ENCODE measurements around the gene C16orf96. TPM values are rescaled to one million over a fixed set of nuclear protein-coding genes. Genes with fewer than 3 reads are reported as not detected.

C16orf96 gene
- total RNA-seq, 3 donors from 2014 or later, result not detected

GRCh38 chr16:4538350-4539235 is 17.5 kb upstream of the C16orf96 start, which contains the start of gene CDIP1:
Gene CDIP1, minus strand, starts transcription at chr16:4538773. Its CDS starts 24,643 bp downstream, at chr16:4514130.
- intact Hi-C loops (cut with DNase I, micrococcal nuclease), result no loop called here
- Histone ChIP-seq H3K36me3 (ENCODE audit: low read depth) (no peaks in the 10 kb centered on the region), H3K4me1 (ENCODE audit: low read depth) (peaks cover 4% of the 10 kb centered on the region), H3K4me3 (peak within 1 kb of the TSS; percentile 51), H3K9me3 (peaks cover 12% of the 10 kb centered on the region)
- DNase-seq (peak; percentile 97 to 98 (median 97)), ATAC-seq (peak; percentile 96)
- TF ChIP-seq, protein P1, sequence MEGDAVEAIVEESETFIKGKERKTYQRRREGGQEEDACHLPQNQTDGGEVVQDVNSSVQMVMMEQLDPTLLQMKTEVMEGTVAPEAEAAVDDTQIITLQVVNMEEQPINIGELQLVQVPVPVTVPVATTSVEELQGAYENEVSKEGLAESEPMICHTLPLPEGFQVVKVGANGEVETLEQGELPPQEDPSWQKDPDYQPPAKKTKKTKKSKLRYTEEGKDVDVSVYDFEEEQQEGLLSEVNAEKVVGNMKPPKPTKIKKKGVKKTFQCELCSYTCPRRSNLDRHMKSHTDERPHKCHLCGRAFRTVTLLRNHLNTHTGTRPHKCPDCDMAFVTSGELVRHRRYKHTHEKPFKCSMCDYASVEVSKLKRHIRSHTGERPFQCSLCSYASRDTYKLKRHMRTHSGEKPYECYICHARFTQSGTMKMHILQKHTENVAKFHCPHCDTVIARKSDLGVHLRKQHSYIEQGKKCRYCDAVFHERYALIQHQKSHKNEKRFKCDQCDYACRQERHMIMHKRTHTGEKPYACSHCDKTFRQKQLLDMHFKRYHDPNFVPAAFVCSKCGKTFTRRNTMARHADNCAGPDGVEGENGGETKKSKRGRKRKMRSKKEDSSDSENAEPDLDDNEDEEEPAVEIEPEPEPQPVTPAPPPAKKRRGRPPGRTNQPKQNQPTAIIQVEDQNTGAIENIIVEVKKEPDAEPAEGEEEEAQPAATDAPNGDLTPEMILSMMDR (IDR thresholded peaks at IDR 0.05), result no peak

DNA sequence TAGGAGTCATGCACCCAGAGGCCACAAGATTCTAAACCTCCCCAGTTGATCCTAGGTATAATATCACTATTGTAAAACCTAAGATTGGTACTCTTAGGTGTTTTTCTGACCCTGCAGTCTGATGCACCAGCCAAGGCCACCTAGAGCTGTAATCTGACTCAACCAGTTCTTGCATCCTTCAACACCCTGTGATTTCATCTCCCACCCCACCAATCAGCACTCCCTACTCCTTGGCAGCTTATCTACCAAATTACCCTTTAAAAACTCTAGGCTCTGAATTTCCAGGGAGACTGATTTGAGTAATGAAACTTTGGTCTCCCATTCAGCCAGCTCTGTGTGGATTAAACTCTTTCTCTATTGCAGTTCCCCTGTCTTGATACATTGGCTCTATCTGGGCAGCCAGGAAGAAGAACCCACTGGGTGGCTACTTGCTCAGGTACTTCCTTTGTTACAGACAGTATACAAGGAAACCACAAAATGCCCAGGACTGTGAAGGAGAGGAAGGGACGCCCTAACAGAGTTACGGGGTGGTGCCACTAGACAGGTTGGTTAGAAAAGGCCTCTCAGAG is 16.3 kb upstream of the C16orf96 start:
- ATAC-seq, result no peak
- H3K36me3 ChIP-seq (ENCODE audit: low read depth), result no peaks in the 10 kb centered on the region
- no peak for DNase-seq
- intact Hi-C loops (cut with DNase I, micrococcal nuclease), result no loop called here
- H3K9me3 ChIP-seq, result peaks cover 12% of the 10 kb centered on the region
- TF ChIP-seq, protein P1 (IDR thresholded peaks at IDR 0.05), result no peak
- H3K4me1 ChIP-seq (ENCODE audit: low read depth), result peaks cover 4% of the 10 kb centered on the region
- no peak overlapping the region for H3K4me3 ChIP-seq

- Histone ChIP-seq H3K36me3 (ENCODE audit: low read depth) (no peaks in the 10 kb centered on the region), H3K4me1 (ENCODE audit: low read depth) (no peaks in the 10 kb centered on the region), H3K4me3 (no peak overlapping the region), H3K9me3 (peaks cover 9% of the 10 kb centered on the region)
- DNase-seq (no peak), ATAC-seq (no peak)
- intact Hi-C loops (cut with DNase I, micrococcal nuclease), result no loop called here
- TF ChIP-seq, protein P1 (IDR thresholded peaks at IDR 0.05), result no peak
Observed at GRCh38 chr16:4544473-4544872, 11.7 kb upstream of the C16orf96 start.

DNA sequence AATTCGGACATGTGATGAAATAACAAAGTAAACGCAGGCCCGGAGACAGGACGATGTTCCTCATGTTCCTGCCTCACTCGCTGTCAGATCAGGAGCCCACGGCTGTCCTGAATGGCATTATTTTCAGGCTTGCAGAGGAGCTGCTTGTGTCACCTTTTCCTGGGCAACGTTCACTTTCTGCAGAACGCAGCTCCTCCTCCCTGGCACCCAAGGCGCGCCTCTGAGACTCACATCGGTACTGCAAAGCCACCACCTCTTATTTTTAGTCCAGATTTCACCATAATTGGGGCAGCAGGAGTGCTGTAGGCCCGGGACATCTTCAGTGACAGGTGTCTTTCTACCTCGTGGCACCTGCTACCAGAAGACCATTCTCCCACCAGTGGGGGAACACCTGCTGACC is 8.0 kb upstream of the C16orf96 start:
- Histone ChIP-seq H3K4me3 (no peak overlapping the region), H3K9me3 (no peaks in the 10 kb centered on the region), H3K4me1 (ENCODE audit: low read depth) (no peaks in the 10 kb centered on the region), H3K36me3 (ENCODE audit: low read depth) (no peaks in the 10 kb centered on the region)
- intact Hi-C loops (cut with DNase I, micrococcal nuclease), result loop anchor here in 1 of 2 donors (5.0 kb wide), 1 partner anchor 41 kb away; no protein-coding TSS in a partner anchor
- TF ChIP-seq, protein P1 (IDR thresholded peaks at IDR 0.05), result no peak
- DNase-seq (no peak), ATAC-seq (no peak)

GRCh38 chr16:4550591-4550990 is 5.5 kb upstream of the C16orf96 start:
- no peak for DNase-seq
- TF ChIP-seq, protein P1 (IDR thresholded peaks at IDR 0.05), result no peak
- intact Hi-C loops (cut with DNase I, micrococcal nuclease), result no loop called here
- no peak for ATAC-seq
- H3K9me3 ChIP-seq, result no peaks in the 10 kb centered on the region
- H3K4me3 ChIP-seq, result no peak overlapping the region
- no peaks in the 10 kb centered on the region for H3K36me3 ChIP-seq (ENCODE audit: low read depth)
- H3K4me1 ChIP-seq (ENCODE audit: low read depth), result no peaks in the 10 kb centered on the region
